Measurements from ENCODE around the gene TMCC1.
A peak's percentile ranks its signal among the peaks of the same experiment; 100 is the strongest.
"Not testable (repeated sequence)": the region's sequence is repeated elsewhere in the genome, so short reads cannot be mapped to it uniquely, and the experiment has no call there.

Gene TMCC1

DNA sequence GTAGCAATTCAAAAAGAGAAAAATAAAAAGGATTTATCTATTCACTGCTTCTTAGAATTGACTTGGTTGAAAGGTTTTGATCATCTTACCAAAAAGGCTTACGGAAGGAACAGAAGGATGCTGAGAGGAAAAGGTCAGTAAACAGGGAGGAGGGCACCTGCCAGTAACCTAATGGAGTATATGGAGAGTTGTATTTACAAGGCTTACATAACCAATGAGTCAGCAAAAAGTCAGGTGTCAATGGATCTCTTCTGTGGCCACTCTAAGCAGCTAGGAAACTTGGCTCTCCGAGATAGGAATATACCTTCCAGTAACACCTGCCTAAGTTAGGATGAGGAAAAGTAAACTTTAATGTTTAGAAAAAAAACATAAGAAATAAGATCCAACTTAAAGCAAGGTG, 206.6 kb downstream of the TMCC1 start:
- no peak overlapping the region for H3K4me3 ChIP-seq
- in situ Hi-C loops (cut with MboI; ENCODE audit: low sequenced_read_pairs): no loop called here
- peaks cover 50% of the 10 kb centered on the region for H3K4me1 ChIP-seq
- no peaks in the 10 kb centered on the region for H3K27me3 ChIP-seq (ENCODE audit: low read depth)
- no peaks in the 10 kb centered on the region for H3K9me3 ChIP-seq
- no peaks in the 10 kb centered on the region for H3K36me3 ChIP-seq (replicated peaks)
- DNase-seq (ENCODE audit: low spot score in 2 of 2): no peak

DNA sequence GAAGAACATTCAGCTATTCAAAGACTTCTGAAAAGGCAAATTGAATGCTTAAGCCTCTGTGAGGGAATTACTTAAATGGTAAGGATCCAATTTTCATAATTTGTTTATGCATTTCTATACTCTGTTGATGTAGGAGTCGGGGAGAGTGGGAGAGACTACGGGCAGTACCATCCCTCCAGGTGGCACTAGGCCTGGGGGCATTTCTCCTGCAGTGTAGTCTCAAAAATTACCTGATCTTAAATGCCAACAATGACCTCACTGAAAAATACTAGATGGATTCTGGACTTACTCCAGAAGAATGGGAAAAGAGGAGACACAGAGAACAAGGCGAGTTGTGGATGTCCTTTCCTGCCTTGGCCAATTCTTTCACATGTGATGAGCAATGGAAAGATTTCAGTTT, 209.2 kb downstream of the TMCC1 start:
- peak in 1 of 2 experiments; percentile 63 for DNase-seq (ENCODE audit: low spot score in 2 of 2)
- H3K36me3 ChIP-seq (replicated peaks): no peaks in the 10 kb centered on the region
- H3K9me3 ChIP-seq: no peaks in the 10 kb centered on the region
- in situ Hi-C loops (cut with MboI; ENCODE audit: low sequenced_read_pairs): no loop called here
- peaks cover 43% of the 10 kb centered on the region for H3K4me1 ChIP-seq
- H3K4me3 ChIP-seq: no peak overlapping the region
- H3K27me3 ChIP-seq (ENCODE audit: low read depth): no peaks in the 10 kb centered on the region

DNA sequence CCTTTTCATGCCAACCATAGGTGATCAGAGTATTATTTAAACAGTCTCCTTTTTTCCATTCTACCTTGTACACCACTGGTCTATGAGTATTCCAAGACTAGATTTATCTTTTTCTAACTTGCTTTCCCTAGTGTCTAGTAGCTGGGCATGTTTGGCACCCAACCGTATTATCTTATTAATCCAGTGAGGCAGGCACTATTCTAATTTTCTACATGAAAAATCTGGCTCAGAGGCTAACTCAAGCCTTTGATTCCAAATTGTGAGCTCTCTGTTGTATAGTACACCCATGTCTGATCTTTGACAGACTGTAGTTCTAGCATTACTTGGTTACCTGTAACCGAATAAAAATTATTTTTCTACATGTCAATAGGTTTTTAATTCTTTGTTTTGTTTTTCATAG, 210.3 kb downstream of the TMCC1 start:
- H3K4me3 ChIP-seq: no peak overlapping the region
- no peaks in the 10 kb centered on the region for H3K27me3 ChIP-seq (ENCODE audit: low read depth)
- no peak for DNase-seq (ENCODE audit: low spot score in 2 of 2)
- in situ Hi-C loops (cut with MboI; ENCODE audit: low sequenced_read_pairs): no loop called here
- H3K4me1 ChIP-seq: peaks cover 32% of the 10 kb centered on the region
- no peaks in the 10 kb centered on the region for H3K36me3 ChIP-seq (replicated peaks)
- no peaks in the 10 kb centered on the region for H3K9me3 ChIP-seq

DNA sequence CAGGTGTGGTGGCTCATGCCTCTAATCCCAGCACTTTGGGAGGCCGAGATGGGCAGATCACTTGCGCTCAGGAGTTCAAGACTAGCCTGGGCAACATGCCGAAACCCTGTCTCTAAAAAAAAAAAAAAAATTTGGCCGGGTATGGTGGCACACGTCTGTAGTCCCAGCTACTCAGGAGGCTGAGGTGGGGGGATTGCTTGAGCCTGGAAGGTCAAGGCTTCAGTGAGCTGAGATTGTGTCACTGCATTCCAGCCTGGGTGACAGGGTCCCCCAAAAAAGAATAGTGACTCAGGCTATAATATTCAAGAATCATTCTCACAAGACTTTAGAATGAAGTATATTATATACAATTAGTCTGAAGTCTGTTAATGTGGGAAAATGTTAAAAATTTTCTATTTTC, 216.5 kb downstream of the TMCC1 start:
- H3K4me3 ChIP-seq: no peak overlapping the region
- no peaks in the 10 kb centered on the region for H3K36me3 ChIP-seq (replicated peaks)
- no peak for DNase-seq (ENCODE audit: low spot score in 2 of 2)
- no peaks in the 10 kb centered on the region for H3K27me3 ChIP-seq (ENCODE audit: low read depth)
- in situ Hi-C loops (cut with MboI; ENCODE audit: low sequenced_read_pairs): no loop called here
- H3K4me1 ChIP-seq: peaks cover 2% of the 10 kb centered on the region
- no peaks in the 10 kb centered on the region for H3K9me3 ChIP-seq

DNA sequence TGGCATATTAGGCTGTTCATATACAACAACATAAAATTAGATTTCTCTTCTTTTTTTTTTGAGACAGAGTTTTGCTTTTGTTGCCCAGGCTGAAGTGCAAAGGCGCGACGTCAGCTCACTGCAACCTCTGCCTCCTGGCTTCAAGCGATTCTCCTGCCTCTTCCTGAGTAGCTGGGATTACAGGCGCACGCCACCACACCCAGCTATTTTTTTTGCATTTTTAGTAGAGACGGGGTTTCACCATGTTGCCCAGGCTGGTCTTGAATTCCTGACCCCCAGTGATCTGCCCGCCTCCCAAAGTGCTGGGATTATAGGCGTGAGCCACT, 218.8 kb downstream of the TMCC1 start:
- H3K27me3 ChIP-seq (ENCODE audit: low read depth); in situ Hi-C loops (cut with MboI; ENCODE audit: low sequenced_read_pairs); H3K9me3 ChIP-seq; H3K4me1 ChIP-seq; H3K36me3 ChIP-seq (replicated peaks); H3K4me3 ChIP-seq; DNase-seq (ENCODE audit: low spot score in 2 of 2): not testable (repeated sequence)

DNA sequence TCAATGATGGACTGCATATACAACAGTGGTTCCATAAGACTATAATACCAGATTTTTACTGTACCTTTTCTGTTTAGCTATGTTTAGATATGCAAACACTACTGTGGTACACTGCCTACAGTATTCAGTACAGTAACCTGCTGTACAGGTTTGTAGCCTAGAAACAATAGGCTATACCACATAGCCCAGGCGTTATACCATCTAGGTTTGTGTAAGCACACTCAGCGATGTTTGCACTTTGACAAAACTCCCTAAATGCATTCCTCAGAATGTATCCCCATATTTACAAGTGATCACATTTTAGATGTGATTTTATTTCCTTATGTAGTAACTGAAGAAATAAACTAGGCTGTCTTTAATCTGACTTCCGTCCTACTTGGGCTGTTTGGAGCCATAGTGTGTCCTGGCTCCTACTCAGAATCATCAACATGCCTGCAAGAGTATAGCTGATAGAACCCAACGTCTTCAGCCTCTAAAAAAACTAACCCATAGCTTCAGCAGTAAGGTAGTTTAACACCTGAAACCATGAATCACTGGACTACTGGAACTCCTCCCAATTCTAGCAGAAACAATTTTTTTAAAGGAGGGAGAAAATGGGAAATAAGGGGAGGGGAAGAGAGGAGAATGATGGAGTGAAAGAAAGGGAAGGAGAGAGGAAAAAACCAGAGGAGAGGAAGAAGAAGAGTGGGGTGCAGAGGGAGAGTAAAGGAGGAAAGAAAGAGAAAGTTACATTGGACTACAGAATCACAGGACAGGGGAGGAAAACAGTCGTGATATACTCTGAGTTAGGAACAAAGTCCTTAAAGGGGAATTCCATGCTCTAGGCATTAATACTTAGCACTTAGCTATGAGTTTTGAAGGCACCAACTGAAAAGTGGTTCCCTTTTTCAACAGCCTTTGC, 219.4 kb downstream of the TMCC1 start:
- H3K36me3 ChIP-seq (replicated peaks): 0 out of 2 replicates have a peak, but pooled peaks cover 6% of the 10 kb centered on the region
- H3K9me3 ChIP-seq: no peaks in the 10 kb centered on the region
- no peak overlapping the region for H3K4me3 ChIP-seq
- H3K27me3 ChIP-seq (ENCODE audit: low read depth): no peaks in the 10 kb centered on the region
- in situ Hi-C loops (cut with MboI; ENCODE audit: low sequenced_read_pairs): no loop called here
- DNase-seq (ENCODE audit: low spot score in 2 of 2): no peak
- H3K4me1 ChIP-seq: peaks cover 7% of the 10 kb centered on the region

DNA sequence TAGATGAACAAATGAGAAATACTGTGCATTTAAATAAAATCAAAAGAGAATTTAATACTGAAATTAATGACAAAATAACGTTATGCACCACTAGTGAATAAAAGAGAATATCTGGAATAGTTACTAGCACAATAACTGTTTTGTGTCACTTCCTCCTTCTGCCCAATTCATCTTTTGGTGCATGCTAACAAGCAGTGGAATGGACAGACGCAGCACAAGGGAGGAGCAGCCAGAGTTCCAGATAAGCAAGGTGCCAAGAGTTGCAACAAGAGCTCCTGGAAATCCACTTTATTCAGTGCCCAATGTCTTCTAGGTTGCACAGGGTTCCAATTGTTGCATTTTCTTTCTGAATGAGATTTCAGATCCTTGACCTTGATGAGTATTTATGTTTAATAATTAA, 220.5 kb downstream of the TMCC1 start:
- Histone ChIP-seq H3K27me3 (ENCODE audit: low read depth) (no peaks in the 10 kb centered on the region), H3K4me1 (peaks cover 7% of the 10 kb centered on the region), H3K36me3 (replicated peaks) (0 out of 2 replicates have a peak, but pooled peaks cover 6% of the 10 kb centered on the region), H3K4me3 (no peak overlapping the region), H3K9me3 (no peaks in the 10 kb centered on the region)
- DNase-seq (ENCODE audit: low spot score in 2 of 2): no peak
- in situ Hi-C loops (cut with MboI; ENCODE audit: low sequenced_read_pairs): no loop called here

DNA sequence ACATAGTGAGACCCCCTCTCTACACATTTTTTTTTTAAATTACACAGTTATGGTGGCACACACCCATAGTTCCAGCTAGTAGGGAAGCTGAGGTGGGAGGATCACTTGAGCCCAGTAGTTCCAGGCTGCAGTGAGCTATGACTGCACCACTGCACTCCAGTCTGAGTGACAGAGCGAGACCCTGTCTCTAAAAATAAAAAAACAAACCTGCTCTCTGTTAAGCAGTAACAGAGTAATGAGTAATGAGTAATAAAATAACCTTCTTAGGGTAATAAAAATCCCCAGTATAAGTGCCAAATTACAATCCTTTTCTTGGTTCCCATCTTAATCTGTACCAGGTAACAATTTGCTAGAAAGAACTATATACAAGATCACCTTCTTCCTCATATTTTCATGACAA, 221.1 kb downstream of the TMCC1 start:
- H3K9me3 ChIP-seq: no peaks in the 10 kb centered on the region
- in situ Hi-C loops (cut with MboI; ENCODE audit: low sequenced_read_pairs): no loop called here
- DNase-seq (ENCODE audit: low spot score in 2 of 2): no peak
- no peaks in the 10 kb centered on the region for H3K27me3 ChIP-seq (ENCODE audit: low read depth)
- no peak overlapping the region for H3K4me3 ChIP-seq
- H3K4me1 ChIP-seq: peaks cover 7% of the 10 kb centered on the region
- 0 out of 2 replicates have a peak, but pooled peaks cover 6% of the 10 kb centered on the region for H3K36me3 ChIP-seq (replicated peaks)

DNA sequence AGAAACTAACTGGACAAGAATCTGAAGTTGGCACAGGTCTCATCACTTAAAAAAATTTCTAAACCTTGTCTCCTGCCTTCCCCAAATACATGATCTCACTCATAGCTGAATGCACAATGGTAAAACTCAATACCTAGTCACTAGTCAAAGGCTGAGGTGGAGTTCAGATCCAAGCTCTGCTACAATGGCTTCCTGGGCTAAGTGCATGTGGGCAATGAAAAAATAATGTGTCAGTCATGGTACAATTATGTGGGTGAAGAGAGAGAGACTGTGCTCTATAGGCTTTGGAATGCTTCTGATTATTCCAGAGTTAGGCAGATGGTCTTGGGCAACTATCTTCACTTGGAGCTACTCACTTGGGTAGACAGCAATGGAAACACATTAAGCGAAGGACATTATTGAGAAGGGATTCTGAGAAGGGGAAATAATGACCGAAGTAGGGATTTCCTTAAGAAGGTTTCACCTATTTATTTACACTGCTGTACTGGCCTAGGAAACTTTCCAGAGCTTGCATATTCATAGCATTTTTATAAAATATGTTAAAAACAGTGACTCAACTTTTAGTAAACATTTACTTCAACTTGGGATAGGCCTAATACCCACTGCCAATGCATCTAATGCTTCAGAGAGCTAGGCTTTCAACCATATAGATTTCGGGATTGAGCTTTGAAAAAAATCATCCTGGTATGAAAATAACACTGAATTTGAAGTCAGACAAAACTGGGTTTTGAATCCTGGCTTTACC, 228.3 kb downstream of the TMCC1 start:
- H3K9me3 ChIP-seq: no peaks in the 10 kb centered on the region
- no peaks in the 10 kb centered on the region for H3K27me3 ChIP-seq (ENCODE audit: low read depth)
- no peaks in the 10 kb centered on the region; the same call in 1 of the 2 replicates for H3K4me1 ChIP-seq
- in situ Hi-C loops (cut with MboI; ENCODE audit: low sequenced_read_pairs): no loop called here
- no peak overlapping the region for H3K4me3 ChIP-seq
- H3K36me3 ChIP-seq (replicated peaks): 0 out of 2 replicates have a peak, but pooled peaks cover 6% of the 10 kb centered on the region
- DNase-seq (ENCODE audit: low spot score in 2 of 2): no peak

DNA sequence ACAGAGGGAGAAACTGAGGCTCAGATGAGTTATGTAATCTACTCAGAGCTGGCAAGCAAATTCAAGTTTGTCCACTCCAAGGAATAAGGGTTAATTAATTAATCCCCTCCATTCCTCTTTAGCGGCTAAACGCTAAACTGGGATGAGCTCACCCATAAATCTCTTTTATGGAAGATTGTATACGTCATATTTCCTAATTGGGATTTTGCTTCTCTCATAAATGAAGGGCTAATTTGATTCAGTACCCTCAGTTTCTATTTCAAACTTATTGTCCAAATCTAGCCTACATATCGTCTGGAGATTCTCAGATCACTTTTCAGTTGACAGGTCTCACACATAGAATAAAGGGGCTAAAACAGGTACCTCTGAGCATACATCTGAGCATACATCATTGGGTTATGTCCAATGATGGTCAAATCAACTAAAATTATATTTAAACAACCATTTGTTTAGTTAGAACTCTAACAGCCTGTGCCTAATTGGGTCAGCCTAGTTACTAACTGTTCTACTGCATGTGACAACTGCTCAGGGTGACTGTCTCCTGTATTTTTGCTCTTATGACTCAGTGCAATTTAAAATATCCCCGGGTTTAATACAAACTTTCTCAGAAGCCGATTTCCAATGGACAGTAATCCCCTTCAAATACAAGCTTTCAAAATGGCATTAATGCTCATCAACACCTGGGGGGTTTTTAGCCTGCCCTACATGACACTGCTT, 229.4 kb downstream of the TMCC1 start:
- H3K4me3 ChIP-seq: no peak overlapping the region
- H3K27me3 ChIP-seq (ENCODE audit: low read depth): no peaks in the 10 kb centered on the region
- DNase-seq (ENCODE audit: low spot score in 2 of 2): no peak
- no peaks in the 10 kb centered on the region; the same call in 1 of the 2 replicates for H3K4me1 ChIP-seq
- in situ Hi-C loops (cut with MboI; ENCODE audit: low sequenced_read_pairs): no loop called here
- H3K9me3 ChIP-seq: no peaks in the 10 kb centered on the region
- H3K36me3 ChIP-seq (replicated peaks): no peaks in the 10 kb centered on the region

DNA sequence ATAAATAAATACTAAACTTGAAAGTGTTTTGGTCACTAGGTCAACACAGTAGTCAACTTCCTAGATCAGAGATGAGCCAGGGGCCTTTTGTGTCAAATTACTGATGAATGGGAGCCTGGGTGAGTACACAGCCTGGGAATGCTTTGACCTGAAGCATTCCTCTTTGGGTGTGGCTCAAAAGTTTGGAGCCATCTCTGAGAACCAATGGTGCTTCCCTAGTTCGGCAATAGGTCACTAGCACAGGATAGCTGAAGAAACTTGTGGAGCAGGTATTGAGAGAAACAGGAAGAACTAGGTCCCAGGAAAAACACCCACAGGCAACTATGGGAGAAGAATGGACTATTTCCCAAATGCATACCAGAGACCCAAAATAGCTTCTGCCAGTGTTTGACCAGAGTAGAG, 230.5 kb downstream of the TMCC1 start:
- Histone ChIP-seq H3K4me3 (no peak overlapping the region), H3K36me3 (replicated peaks) (no peaks in the 10 kb centered on the region), H3K27me3 (ENCODE audit: low read depth) (no peaks in the 10 kb centered on the region), H3K4me1 (no peaks in the 10 kb centered on the region; the same call in 1 of the 2 replicates), H3K9me3 (no peaks in the 10 kb centered on the region)
- in situ Hi-C loops (cut with MboI; ENCODE audit: low sequenced_read_pairs): no loop called here
- DNase-seq (ENCODE audit: low spot score in 2 of 2): no peak

DNA sequence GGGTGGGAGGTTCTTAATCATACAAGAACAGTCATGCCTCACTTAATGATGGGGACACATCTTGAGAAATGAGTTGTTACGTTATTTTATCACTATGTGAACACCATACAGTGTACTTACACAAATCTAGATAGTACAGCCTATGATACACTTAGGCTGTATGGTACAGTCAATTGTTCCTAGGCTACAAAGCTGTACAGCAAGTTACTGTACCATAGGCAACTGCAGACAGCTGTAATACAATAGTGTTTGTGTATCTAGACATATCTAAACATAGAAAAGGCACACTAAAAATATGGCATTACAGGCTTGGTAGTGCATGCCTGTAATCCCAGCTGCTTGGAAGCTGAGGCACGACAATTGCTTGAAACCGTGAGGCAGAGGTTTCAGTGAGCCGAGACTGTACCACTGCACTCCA, 231.3 kb downstream of the TMCC1 start:
- Histone ChIP-seq H3K4me3 (no peak overlapping the region), H3K36me3 (replicated peaks) (no peaks in the 10 kb centered on the region), H3K27me3 (ENCODE audit: low read depth) (no peaks in the 10 kb centered on the region), H3K9me3 (no peaks in the 10 kb centered on the region), H3K4me1 (peaks cover 7% of the 10 kb centered on the region)
- DNase-seq (ENCODE audit: low spot score in 2 of 2): no peak
- in situ Hi-C loops (cut with MboI; ENCODE audit: low sequenced_read_pairs): no loop called here

DNA sequence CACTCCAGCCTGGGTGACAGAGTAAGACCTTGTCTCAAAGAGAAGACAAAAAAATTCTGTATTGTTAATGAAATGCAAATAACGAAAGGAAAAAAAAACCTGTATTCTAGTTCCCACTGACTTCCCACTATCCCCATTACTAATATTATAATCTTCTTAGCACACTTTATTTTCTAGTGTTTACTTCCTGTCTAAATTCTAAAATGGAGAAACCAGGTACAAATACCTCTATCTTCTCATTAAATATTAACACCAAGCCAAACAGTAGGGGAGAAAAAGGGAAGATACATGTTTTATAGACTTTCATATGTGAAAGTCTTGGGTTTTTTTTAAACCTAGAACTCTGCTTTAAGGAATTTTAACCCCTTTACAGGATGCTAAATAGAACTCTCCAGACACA, 231.7 kb downstream of the TMCC1 start:
- Histone ChIP-seq H3K9me3 (no peaks in the 10 kb centered on the region), H3K4me1 (peaks cover 11% of the 10 kb centered on the region)

More for the DNA sequence above, 231.7 kb downstream of the TMCC1 start:
- in situ Hi-C loops (cut with MboI; ENCODE audit: low sequenced_read_pairs): no loop called here
- H3K27me3 ChIP-seq (ENCODE audit: low read depth): no peaks in the 10 kb centered on the region
- H3K36me3 ChIP-seq (replicated peaks): no peaks in the 10 kb centered on the region
- DNase-seq (ENCODE audit: low spot score in 2 of 2): no peak
- H3K4me3 ChIP-seq: no peak overlapping the region
